SK-N-SH treated with all-trans-retinoic acid at 6 μM for 48 hours (cell line): ENCODE measurements around the gene INSL3.

Source experiments
- ATAC-seq: fragments of 200-7000 bp; cut with Tn5 transposase; 3 replicates; pipeline ENCODE4 v1.9.1; 2020; ENCODE audit warnings: mild to moderate bottlenecking, moderate library complexity
- ARNTL ChIP-seq: fragments of 450-650 bp; formaldehyde crosslinking; IDR thresholded peaks from 2 replicates; pipeline ENCODE4 v1.5.0; 2020; ENCODE audit warnings: low read depth, mild to moderate bottlenecking, moderate library complexity, borderline replicate concordance
- BACH2 ChIP-seq: fragments of 250-450 bp; sonication (Bioruptor Pico); IDR thresholded peaks from 2 replicates; pipeline ENCODE4 v1.9.0; 2021; ENCODE audit warnings: mild to moderate bottlenecking, borderline replicate concordance
- CREB5 ChIP-seq: fragments of 250-450 bp; sonication (Bioruptor Pico); IDR thresholded peaks from 2 replicates; pipeline ENCODE4 v1.5.1; 2020; ENCODE audit warnings: low read depth, mild to moderate bottlenecking, moderate library complexity
- CSDC2 ChIP-seq: fragments of 250-450 bp; sonication (Bioruptor Pico); IDR thresholded peaks from 2 replicates; pipeline ENCODE4 v1.5.0; 2020; ENCODE audit warnings: mild to moderate bottlenecking, moderate library complexity
- CSRNP3 ChIP-seq: fragments of 250-450 bp; sonication (Bioruptor Pico); IDR thresholded peaks from 2 replicates; pipeline ENCODE4 v1.5.1; 2021; ENCODE audit warnings: mild to moderate bottlenecking, moderate library complexity
- ESRRG ChIP-seq: fragments of 250-450 bp; sonication (Bioruptor Pico); IDR thresholded peaks from 2 replicates; pipeline ENCODE4 v1.6.1; 2021; ENCODE audit warnings: mild to moderate bottlenecking
- GLIS3 ChIP-seq: fragments of 250-450 bp; sonication (Bioruptor Pico); IDR thresholded peaks from 2 replicates; pipeline ENCODE4 v1.5.0; 2020; ENCODE audit warnings: mild to moderate bottlenecking, moderate library complexity
- ISL1 ChIP-seq: fragments of 250-450 bp; sonication (Bioruptor Pico); IDR thresholded peaks from 2 replicates; pipeline ENCODE4 v2.1.2; 2022; ENCODE audit warnings: mild to moderate bottlenecking, moderate library complexity
- OSR1 ChIP-seq: fragments of 250-450 bp; sonication (Bioruptor Pico); IDR thresholded peaks from 2 replicates; pipeline ENCODE4 v1.8.0; 2022; ENCODE audit warnings: moderate library complexity, mild to moderate bottlenecking, inconsistent platforms
- PATZ1 ChIP-seq: fragments of 250-450 bp; sonication (Bioruptor Pico); IDR thresholded peaks from 2 replicates; pipeline ENCODE4 v1.8.0; 2020; ENCODE audit warnings: mild to moderate bottlenecking, moderate library complexity, borderline replicate concordance
- PPARA ChIP-seq: fragments of 250-450 bp; sonication (Bioruptor Pico); IDR thresholded peaks from 2 replicates; pipeline ENCODE4 v1.5.0; 2020; ENCODE audit warnings: mild to moderate bottlenecking, borderline replicate concordance
- RARB ChIP-seq: fragments of 250-450 bp; sonication (Bioruptor Pico); IDR thresholded peaks from 2 replicates; pipeline ENCODE4 v1.8.0; 2021; ENCODE audit warnings: mild to moderate bottlenecking, moderate library complexity
- SNAI2 ChIP-seq: fragments of 250-450 bp; sonication (Bioruptor Pico); IDR thresholded peaks from 2 replicates; pipeline ENCODE4 v1.5.0; 2020; ENCODE audit warnings: mild to moderate bottlenecking, moderate library complexity
- TCF4 ChIP-seq: fragments of 250-450 bp; sonication (Bioruptor Pico); IDR thresholded peaks from 2 replicates; pipeline ENCODE4 v1.8.0; 2021; ENCODE audit warnings: mild to moderate bottlenecking, moderate library complexity, borderline replicate concordance
- TOX ChIP-seq: fragments of 250-450 bp; sonication (Bioruptor Pico); IDR thresholded peaks from 2 replicates; pipeline ENCODE4 v1.8.0; 2021; ENCODE audit warnings: mild to moderate bottlenecking, moderate library complexity, borderline replicate concordance
- TSHZ2 ChIP-seq: fragments of 250-450 bp; sonication (Bioruptor Pico); IDR thresholded peaks from 2 replicates; pipeline ENCODE4 v1.5.0; 2020; ENCODE audit warnings: mild to moderate bottlenecking, moderate library complexity
- ZC3H10 ChIP-seq: fragments of 250-450 bp; sonication (Bioruptor Pico); IDR thresholded peaks from 2 replicates; pipeline ENCODE4 v1.5.1; 2021; ENCODE audit warnings: mild to moderate bottlenecking, moderate library complexity
- ZFP3 ChIP-seq: fragments of 250-450 bp; sonication (Bioruptor Pico); IDR thresholded peaks from 2 replicates; pipeline ENCODE4 v1.5.0; 2020; ENCODE audit warnings: mild to moderate bottlenecking, moderate library complexity
- ZFP30 ChIP-seq: fragments of 450-650 bp; formaldehyde crosslinking; IDR thresholded peaks from 2 replicates; pipeline ENCODE4 v1.5.0; 2022; ENCODE audit warnings: mild to moderate bottlenecking, moderate library complexity
- ZNF565 ChIP-seq: fragments of 450-650 bp; formaldehyde crosslinking; conservative IDR thresholded peaks from 2 replicates; pipeline ENCODE4 v1.5.0; 2020; ENCODE audit warnings: low read depth, mild to moderate bottlenecking, moderate library complexity
- ZNF70 ChIP-seq: fragments of 450-650 bp; formaldehyde crosslinking; IDR thresholded peaks from 2 replicates; pipeline ENCODE4 v1.5.0; 2020; ENCODE audit warnings: mild to moderate bottlenecking, moderate library complexity
- ZNF8 ChIP-seq: fragments of 450-650 bp; formaldehyde crosslinking; IDR thresholded peaks from 2 replicates; pipeline ENCODE4 v1.5.0; 2020; ENCODE audit warnings: mild to moderate bottlenecking, moderate library complexity

The INSL3 gene

GRCh38 chr19:17821190-17821589 lies at the start of gene INSL3:
TSS of gene INSL3 (minus strand) at chr19:17821519. CDS start at chr19:17821506, 13 bp downstream.
- no peak for ATAC-seq
- TF ChIP-seq PATZ1 (CRISPR knock-in tag) (no peak), TOX (no peak)

GRCh38 chr19:17869114-17869608 lies 47.8 kb upstream of the INSL3 start:
- TF ChIP-seq ZFP30 (CRISPR knock-in tag) (no peak), CSDC2 (CRISPR knock-in tag) (no peak), CREB5 (CRISPR knock-in tag) (no peak), ARNTL (CRISPR knock-in tag) (no peak), ISL1 (no peak), ZC3H10 (CRISPR knock-in tag) (no peak), OSR1 (no peak), RARB (no peak), TCF4 (no peak), ZNF565 (CRISPR knock-in tag) (no peak), BACH2 (CRISPR knock-in tag) (no peak), SNAI2 (CRISPR knock-in tag) (no peak), ZNF8 (CRISPR knock-in tag) (no peak), TOX (no peak), ZFP3 (CRISPR knock-in tag) (no peak), ZNF70 (no peak), PATZ1 (CRISPR knock-in tag) (no peak), CSRNP3 (CRISPR knock-in tag) (no peak), ESRRG (no peak)
- no peak for ATAC-seq

GRCh38 chr19:17868669-17869068 lies 47.4 kb upstream of the INSL3 start:
- no peak for ATAC-seq
- TF ChIP-seq ARNTL (CRISPR knock-in tag) (no peak), ZFP30 (CRISPR knock-in tag) (no peak)

- no peak for TF ChIP-seq ZFP30 (CRISPR knock-in tag)
- TF ChIP-seq PPARA (CRISPR knock-in tag) = no peak
- TF ChIP-seq ZNF70 = no peak
- TF ChIP-seq BACH2 (CRISPR knock-in tag) = no peak
- no peak for TF ChIP-seq PATZ1 (CRISPR knock-in tag)
- TF ChIP-seq ARNTL (CRISPR knock-in tag) = no peak
- TF ChIP-seq ISL1 = no peak
- no peak for TF ChIP-seq GLIS3 (CRISPR knock-in tag)
- no peak for TF ChIP-seq RARB
- TF ChIP-seq TSHZ2 (CRISPR knock-in tag) = no peak
- no peak for TF ChIP-seq SNAI2 (CRISPR knock-in tag)
- no peak for TF ChIP-seq OSR1
- TF ChIP-seq TCF4 = no peak
- no peak for TF ChIP-seq ZC3H10 (CRISPR knock-in tag)
- TF ChIP-seq ESRRG = no peak
- TF ChIP-seq CSDC2 (CRISPR knock-in tag) = no peak
- TF ChIP-seq ZFP3 (CRISPR knock-in tag) = no peak
- no peak for TF ChIP-seq ZNF565 (CRISPR knock-in tag)
- TF ChIP-seq TOX = no peak
- TF ChIP-seq CSRNP3 (CRISPR knock-in tag) = no peak
- ATAC-seq = peak; percentile 7
Measured at GRCh38 chr19:17866964-17867486, 45.7 kb upstream of the INSL3 start.
